GM18502 (cell line): Measurements from ENCODE around the gene TIMM44.
"Not testable (repeated sequence)": the region's sequence is repeated elsewhere in the genome, so short reads cannot be mapped to it uniquely, and the experiment has no call there.

Experiments
- ATAC-seq: cut with Tn5 transposase; IDR thresholded peaks from one replicate; pipeline ENCODE4 v1.9.1; 2021; ENCODE audit warnings: mild to moderate bottlenecking; ENCODE audit not compliant: unreplicated experiment, poor library complexity

The TIMM44 gene

GRCh38 chr19:7904074-7905020 lies 39.1 kb downstream of the TIMM44 start:
- ATAC-seq, result peak; percentile 43

GRCh38 chr19:7903244-7904073 lies 40.0 kb downstream of the TIMM44 start, which contains the start of gene MAP2K7:
Gene MAP2K7 (plus strand): TSS chr19:7903877. CDS start chr19:7903945, 68 bp downstream.
- ATAC-seq, result peak; percentile 80

- no peak for ATAC-seq
Observed at GRCh38 chr19:7902796-7903243, 40.6 kb downstream of the TIMM44 start.

- no peak for ATAC-seq
Observed at GRCh38 chr19:7901337-7901736, 42.1 kb downstream of the TIMM44 start.

- no peak for ATAC-seq
Observed at GRCh38 chr19:7900931-7901330, 42.5 kb downstream of the TIMM44 start.

GRCh38 chr19:7900401-7900870 lies 43.0 kb downstream of the TIMM44 start:
- ATAC-seq, result no peak

- no peak for ATAC-seq
Observed at GRCh38 chr19:7899751-7900378, 43.6 kb downstream of the TIMM44 start.

GRCh38 chr19:7898967-7899366 lies 44.5 kb downstream of the TIMM44 start:
- no peak for ATAC-seq

GRCh38 chr19:7897292-7897691 lies 46.2 kb downstream of the TIMM44 start:
- ATAC-seq, result no peak

- no peak for ATAC-seq
Observed at GRCh38 chr19:7895565-7895964, 47.9 kb downstream of the TIMM44 start.

- ATAC-seq, result no peak
Observed at GRCh38 chr19:7894612-7895309, 48.7 kb downstream of the TIMM44 start.

- not testable (repeated sequence) for ATAC-seq
Observed at GRCh38 chr19:7893362-7894101, 49.9 kb downstream of the TIMM44 start.

- no peak for ATAC-seq
Observed at GRCh38 chr19:7888826-7889217, 54.6 kb downstream of the TIMM44 start.

GRCh38 chr19:7888145-7888825 lies 55.2 kb downstream of the TIMM44 start, which contains the start of gene LRRC8E:
Gene LRRC8E (plus strand): TSS chr19:7888510. CDS start chr19:7895604, 7,094 bp downstream.
- ATAC-seq, result no peak

- ATAC-seq, result no peak
Observed at GRCh38 chr19:7887408-7888144, 55.9 kb downstream of the TIMM44 start.

GRCh38 chr19:7885818-7886217 lies 57.6 kb downstream of the TIMM44 start:
- no peak for ATAC-seq

- ATAC-seq, result no peak
Observed at GRCh38 chr19:7883796-7884570, 59.5 kb downstream of the TIMM44 start.
